GM19043 (cell line): ENCODE results near the gene XRCC5.
"Not testable (repeated sequence)": the region's sequence is repeated elsewhere in the genome, so short reads cannot be mapped to it uniquely, and the experiment has no call there.

Experiments
- ATAC-seq: cut with Tn5 transposase; IDR thresholded peaks from one replicate; pipeline ENCODE4 v1.9.1; 2021; ENCODE audit warnings: low read depth; ENCODE audit not compliant: unreplicated experiment

The XRCC5 gene

DNA sequence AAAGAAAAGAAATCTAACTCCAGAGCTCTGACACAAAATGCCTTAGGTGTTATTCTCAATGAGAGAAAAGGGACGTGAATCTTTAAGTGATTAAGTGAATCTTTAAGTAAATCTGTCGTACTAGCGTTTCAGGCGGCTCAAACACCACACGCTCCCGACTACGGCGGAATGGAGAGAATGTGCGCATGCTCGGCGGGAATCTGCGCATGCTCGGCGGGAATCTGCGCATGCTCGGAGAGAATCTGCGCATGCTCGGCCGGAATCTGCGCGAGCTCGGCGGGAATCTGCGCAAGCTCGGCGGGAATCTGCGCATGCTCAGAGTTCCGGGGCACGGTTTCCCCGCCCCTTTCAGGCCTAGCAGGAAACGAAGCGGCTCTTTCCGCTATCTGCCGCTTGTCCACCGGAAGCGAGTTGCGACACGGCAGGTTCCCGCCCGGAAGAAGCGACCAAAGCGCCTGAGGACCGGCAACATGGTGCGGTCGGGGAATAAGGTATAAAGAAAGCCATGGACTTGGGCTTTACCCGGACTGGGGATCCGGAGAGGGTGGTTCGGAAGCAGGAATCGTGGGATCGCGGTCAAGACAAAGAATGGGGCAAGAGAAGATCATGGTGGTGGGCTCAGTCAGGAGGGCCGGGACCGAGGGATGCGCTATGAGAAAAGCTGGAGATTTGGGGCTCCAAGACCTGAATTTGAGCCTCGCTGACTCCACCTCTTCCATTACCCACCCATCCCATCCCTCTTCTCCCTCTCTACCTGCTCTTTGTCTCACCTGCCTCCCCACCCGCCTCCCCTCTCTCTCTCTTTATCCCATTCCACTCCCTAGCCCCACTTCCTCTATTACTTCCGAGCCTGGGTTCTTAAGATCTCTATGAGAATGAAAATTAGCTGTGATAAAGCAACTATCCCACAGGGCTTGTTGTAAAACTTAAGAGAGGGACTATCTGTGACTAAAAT is at the start of gene XRCC5:
Gene XRCC5 (plus strand): TSS at position 382 of the 955 bp plus-strand sequence. CDS start 89 bp downstream, at position 471.
- ATAC-seq, result peak; percentile 33

DNA sequence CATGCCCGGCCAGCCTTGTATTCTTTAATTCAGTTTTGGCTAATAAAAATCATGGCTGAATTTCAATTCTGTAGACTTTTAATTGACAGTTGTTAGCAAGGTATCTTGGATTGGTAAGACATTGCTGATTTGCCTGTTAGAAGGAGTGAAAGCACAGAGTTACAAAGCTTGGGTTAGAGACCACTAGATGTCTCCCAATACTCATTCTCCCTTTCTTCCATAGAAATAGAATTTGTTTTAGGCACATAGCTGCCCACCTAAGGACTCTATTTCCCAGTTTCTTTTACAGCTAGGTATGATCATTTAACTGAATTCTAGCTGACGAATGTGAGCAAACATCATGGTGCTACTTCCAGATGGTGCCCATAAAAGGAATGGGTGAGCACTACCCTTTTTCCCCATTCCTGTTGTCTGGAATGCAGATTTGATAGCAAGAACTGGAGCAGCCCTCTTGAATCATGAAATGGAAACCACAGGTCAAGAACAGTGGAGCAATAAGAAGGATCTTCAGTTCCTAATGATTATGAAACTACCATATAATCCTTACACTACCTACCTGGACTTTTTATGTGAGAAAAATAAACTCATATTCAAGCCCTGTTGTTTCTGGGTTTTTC is 45.0 kb upstream of the XRCC5 start:
- no peak for ATAC-seq

DNA sequence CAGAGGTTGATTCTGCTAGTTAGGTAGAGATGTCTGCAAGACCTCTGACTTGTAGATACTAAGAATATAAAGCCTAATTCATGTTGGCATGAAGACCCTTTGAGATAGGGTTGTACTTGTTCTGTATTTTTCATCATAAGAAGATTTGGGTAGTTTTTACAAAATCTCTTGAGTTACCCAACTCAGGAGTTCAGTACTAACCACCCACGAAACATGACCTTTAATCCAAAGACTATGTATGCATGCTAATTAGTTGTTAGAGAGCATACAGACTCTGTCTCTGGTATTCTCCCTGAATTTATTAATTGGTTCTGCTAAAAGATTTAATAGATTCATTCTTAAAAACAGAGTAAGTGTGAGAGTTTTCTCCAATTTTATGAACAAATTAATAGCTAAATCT is 44.5 kb upstream of the XRCC5 start:
- no peak for ATAC-seq

DNA sequence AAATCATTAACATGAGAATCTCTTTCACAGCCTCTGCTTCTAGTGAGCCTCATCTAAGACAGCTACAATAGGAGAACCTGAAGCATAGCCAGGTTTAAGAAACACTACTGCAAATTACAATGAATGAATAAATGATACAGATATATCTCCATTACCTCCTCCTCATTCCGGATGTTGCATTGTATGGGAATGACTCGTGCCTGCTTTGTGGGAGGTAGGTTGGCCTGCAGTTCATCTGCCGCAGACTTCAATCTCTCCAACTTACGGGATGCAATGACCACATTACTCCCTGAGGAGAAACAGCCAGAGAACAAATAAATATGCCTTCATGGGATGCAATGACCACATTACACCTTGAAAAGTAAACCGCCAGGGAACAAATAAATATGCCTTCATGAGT is 42.9 kb upstream of the XRCC5 start:
- no peak for ATAC-seq

DNA sequence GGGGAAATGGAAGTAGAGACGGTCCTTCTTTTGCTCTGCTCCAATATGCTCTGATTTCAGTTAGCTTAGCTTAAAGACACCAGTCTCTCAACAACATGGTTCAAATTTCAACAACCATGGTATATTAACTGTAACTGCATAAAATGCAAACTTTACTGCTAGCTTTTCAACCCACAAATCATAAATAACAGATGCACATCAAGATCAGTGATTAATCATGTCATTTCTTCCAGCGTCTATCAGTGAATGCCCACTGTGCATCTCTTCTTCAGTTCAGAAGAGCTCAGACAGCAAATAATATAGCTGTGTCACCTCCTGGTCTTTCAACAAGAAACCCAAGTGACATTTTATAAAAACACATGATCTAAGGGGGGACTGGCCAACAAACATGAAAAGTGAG is 40.1 kb upstream of the XRCC5 start:
- ATAC-seq, result no peak

DNA sequence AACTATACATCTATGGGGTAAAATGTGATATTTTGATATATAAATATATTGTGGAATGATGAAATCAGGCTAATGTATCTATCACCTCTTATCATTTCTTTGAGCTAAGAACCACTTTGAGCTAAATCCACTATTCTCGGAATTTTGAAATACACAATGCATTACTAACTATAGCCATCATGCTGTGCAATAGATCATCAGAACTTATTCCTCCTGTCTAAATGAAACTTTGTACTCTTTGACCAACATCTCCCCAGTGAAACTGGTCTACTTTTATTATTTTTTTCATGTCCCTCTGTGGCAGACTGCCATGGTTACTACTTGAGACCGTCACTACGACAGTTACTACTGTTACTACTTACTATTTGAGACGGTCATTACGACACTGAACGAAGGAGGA is 39.0 kb upstream of the XRCC5 start:
- ATAC-seq, result no peak

DNA sequence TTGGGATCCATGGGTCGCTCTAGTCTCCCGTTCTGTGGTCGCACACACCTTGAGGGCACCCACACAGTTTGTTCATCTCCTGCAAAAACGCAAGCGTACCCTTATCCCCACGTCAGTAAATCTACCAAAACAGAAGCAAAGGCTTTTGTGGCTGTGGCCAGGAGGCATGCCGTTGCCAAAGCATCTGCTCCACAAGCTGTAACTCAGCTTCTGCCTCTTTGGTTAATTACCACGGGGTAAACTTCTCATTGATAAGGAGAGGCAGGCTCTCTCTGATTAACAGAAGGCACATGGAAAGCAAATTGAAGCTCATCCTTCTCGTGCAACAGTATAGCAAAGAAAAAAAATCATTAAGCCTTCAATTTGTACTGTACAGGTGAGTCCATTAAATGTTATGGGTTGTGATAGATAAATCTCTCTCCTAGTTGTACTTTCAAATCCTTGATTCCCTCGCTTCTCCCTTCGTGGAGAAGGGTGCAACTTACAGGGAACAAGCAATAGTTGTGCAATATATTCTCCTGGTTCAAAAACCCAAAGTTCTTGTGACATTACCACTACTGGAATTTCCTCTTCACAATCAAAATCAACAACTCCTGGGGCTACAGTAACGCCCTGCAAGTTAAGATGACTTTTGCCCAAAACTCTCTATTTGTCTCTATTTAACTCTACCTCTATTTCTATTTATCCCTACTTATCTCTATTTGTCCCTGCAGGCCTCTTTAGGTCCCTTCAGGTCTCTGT is 37.9 kb upstream of the XRCC5 start:
- no peak for ATAC-seq

DNA sequence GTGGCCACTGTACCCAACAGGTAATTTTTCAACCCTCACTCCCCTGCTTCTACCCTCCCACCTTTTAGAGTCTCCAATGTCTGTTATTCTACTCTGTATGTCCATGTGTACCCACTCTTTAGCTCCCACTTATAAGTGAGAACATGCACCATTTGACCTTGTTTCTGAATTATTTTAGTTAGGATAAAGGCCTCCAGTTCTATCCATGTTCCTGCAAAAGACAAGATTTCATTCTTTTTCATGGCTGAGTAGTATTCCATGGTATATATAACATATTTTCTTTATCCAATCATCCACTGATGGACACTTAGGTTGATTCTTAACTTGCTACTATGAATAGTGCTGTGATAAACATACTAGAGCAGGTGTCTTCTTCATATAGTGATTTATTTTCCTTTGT is 36.7 kb upstream of the XRCC5 start:
- no peak for ATAC-seq

DNA sequence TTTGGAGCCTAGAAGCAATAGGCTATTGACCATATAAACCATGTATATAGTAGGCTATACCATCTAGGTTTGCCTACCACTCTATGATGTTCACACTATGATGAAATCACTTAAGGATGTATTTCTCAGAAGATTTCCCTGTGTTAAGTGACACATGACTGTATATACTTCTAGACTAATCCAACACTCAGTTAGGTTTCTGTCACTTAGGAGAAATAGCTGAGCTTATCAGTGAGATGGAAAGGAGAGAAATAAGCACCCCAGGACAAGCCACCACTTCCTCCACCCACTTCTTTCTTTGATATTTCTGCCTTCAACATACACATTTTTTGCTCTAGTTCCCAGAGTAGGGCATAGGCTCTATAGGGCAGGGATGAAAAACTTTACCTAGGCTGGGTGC is 35.4 kb upstream of the XRCC5 start:
- ATAC-seq, result no peak

DNA sequence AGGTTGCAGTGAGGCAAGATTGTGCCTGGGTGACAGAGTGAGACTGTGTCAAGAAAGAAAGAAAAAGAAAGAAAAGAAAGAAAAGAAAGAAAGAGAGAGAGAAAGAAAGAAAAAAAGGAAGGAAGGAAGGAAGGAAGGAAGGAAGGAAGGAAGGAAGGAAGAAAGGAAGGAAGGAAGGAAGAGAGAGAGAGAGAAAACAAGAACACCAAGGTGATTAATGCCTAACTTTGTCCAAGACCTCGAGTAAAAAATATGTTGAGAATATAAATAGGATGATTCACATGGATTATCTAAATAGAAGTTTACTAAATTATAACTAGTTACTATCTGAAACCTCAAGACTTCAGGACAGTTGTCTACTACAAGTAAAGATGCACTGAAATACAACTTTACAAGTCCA is 34.8 kb upstream of the XRCC5 start:
- ATAC-seq, result no peak

DNA sequence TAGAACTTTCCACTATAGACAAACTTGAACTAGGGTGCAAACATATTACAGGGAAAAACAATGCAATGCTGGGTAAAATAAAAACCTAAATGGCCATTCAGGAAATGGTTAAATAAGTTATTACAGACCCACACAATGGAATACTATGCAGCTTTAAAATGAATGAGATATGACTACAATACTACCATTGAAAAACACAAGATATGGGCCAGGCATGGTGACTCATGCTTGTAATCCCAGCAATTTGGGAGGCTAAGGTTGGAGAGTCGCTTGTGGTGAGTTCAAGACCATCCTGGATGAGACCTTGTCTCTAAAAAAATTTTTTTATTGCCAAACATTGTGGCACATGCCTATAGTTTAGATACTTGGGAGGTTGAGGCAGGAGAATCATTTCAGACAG is 34.4 kb upstream of the XRCC5 start:
- ATAC-seq, result no peak

DNA sequence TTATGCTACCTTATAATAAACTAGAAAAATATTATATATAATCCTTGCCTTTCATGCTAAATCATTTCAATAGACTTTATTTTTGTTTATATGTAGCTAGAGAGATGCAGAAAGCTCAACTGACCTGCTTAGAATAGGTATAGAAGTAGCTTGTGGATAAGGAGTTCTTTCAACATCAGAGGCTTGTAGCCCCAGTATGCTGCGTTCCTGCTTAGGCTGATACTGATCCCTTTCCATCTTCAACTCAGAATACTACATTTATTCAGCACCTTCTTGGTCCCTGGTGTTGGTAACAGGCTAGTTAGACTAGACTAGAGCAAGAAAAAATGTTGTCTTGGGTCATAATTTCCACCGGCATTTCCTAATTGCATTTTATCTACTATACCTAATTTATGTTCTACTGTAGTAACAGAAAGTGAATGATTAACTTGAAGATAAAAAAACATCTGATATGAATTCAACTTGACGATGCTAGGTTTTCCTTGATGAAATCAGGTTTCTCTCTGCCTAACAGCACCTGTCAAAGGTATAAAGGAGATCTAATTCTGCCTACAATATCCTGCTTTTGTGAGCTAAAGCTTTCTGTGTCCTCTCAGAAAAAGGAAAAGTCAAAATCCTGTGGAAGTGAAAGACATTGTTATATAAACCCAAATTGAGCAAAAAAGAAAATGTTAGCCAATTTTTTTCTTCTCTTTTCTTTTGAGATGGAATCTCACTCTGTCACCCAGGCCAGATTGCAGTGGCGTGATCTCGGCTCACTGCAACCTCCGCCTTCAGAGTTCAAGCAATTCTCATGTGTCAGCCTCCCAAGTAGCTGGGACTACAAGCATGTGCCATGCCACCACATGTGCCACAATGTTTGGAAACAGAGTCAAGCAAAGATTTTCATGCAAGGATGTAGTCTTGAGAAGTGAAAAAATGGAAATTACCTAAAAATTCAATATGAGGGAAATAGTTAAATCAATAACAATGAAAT is 33.4 kb upstream of the XRCC5 start:
- ATAC-seq, result no peak

DNA sequence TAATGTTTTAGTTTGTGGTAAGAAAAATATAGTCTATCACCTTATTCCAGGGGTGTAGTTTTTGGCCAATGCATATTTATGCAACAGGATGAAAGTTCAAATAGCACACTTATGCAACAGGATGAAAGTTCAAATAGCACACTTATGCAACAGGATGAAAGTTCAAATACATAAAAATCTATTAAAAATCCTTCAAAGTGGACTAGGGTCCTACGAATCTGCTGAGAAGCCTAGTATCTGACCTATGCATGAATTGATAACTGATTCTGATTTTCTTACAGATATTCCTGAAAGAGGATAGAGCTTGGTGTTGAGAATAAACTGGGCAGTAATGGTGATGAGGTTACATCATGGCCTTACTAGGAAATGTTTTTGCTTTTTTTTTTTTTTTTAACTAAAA is 30.4 kb upstream of the XRCC5 start:
- ATAC-seq, result no peak

DNA sequence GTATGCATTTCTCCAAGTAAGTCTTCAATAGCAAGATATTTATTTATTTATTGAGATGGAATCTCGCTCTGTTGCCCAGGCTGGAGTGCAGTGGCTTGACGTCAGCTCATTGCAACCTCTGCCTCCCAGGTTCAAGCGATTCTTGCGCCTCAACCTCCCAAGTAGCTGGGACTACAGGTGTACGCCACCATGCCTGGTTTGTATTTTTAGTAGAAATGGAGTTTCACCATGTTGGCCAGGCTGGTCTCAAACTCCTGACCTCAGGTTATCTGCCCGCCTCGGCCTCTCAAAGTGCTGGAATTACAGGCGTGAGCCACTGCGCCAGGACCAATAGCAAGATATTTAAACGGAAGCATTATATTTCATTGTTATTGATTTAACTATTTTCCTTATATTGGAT is 29.1 kb upstream of the XRCC5 start:
- not testable (repeated sequence) for ATAC-seq

DNA sequence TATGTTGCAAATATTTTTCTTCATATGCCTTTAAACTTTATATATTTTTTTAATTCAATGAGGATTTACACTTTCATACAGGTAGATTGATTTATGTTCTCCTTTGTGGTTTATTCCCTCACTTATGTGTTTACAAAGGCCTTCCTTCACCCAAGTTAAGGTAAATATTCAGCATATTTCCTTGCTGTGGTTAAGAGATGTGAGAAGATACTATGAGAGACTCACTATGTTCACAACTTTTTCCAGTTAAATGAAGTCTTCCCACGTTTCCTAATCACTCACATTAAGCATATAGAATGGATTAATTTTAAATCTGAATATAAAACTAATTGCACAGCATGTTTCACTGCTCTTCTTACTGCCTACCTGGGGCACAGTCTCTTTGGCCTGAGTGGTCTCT is 28.1 kb upstream of the XRCC5 start:
- ATAC-seq, result no peak

DNA sequence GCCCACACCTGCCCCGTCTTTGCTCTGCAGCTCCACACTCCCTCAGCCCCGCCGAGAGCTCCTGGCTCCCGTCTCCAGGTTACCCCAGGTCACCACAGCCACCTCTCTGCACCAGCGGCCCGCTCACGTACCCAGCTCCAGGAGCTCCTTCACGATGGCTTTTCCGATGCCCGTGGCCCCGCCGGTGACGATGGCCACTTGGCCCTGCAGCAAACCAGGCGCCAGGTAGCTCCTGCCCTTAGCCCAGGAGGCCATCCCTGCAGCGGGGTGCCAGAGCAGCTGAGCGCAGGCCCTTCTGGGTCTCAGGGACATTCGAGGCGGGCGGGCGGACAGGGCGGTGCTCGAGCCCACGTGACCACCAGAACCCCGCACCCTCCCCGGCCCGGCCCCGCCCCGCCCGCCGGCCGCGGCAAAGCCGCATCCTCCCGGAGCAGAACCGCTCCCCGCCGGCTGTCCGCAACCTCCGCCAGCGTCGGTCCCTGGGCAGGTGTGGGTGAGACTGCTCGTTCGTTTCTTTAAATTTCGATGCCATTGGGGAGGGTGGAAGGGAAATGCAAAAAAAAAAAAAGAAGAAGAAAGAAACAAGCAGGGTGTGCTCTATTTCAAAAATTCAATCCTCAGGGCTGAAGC is 27.5 kb upstream of the XRCC5 start, which contains the start of the genes PECR and TMEM169:
Gene PECR (minus strand): TSS at position 323 of the 630 bp plus-strand sequence. CDS start 68 bp downstream, at position 255.
Gene TMEM169 (plus strand): TSS at position 433 of the 630 bp plus-strand sequence. CDS start 14,045 bp downstream, outside the sequence.
- ATAC-seq, result peak; percentile 93

DNA sequence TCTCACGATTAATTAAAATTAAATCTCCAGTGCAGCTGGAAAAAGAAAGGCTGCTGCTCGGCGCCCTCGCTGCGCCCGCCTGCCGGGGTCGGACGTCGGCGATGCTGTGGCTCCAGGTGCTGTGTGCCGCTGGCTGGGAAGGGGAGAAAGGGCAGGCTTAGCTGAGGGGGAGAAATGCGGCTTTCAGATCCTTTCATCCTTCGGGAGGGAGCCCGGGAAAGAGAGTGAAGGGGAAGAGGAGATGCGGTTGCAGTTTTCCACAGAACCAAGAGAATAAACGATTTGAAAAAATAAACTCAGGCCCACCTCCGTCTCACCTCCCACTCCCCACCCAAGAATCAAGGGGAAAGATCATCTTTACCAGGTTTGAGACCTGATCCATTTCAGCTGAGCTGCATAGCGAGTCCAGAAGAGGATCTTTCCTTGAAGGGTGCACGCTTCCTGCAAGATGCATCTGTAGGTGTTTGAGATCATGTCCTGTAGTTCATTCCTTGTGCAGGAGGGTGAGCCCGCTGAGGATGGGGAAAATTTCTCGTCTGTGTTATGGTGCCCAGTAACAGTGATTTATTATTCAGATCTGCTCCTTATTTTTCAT is 26.9 kb upstream of the XRCC5 start:
- no peak for ATAC-seq

DNA sequence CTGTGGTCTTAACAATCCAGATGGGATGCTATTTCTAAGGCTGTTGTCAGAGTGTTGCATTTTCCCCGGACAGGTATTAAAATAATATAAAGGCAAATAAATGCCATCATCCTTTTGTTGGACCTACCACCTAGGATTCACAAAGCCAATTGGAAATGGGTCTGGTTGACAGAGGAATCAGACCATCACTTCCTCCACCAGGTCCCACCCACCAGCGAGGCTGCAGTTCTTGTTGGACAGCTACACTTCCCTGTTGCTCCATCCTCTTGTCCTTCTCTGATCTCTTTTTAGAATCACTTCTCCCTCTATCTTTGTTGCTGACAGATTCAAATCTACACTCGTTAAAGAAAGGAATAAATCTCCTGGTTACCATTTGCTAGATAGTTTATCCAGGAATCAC is 26.3 kb upstream of the XRCC5 start:
- no peak for ATAC-seq
